Upper lobe of left lung (tissue), 4 donors: ENCODE data around the gene GTPBP4.

Source experiments
- POLR2A ChIP-seq, 4 donors: fragments of 450-650 bp; IDR thresholded peaks; one replicate each; pipeline ENCODE4 v1.5.1; 2016 to 2017; ENCODE audit warnings: antibody characterized with exemption in 4 of 4, mild to moderate bottlenecking in 2 of 4
- POLR2AphosphoS5 ChIP-seq, 2 donors: sonication (generic); formaldehyde crosslinking; IDR thresholded peaks; one replicate each; pipeline ENCODE4 v1.5.1; 2017; ENCODE audit warnings: antibody characterized with exemption in 2 of 2
- TF ChIP-seq, protein P1 (sequence below), 6 experiments: fragments of 450-650 bp in 4 of 6; fragments of 200-600 bp in 2 of 6; sonication (generic) in 2 of 6; IDR thresholded peaks; one replicate each; pipeline ENCODE4 v1.5.1; 2016 to 2019; ENCODE audit warnings: antibody characterized with exemption in 6 of 6

DNA sequence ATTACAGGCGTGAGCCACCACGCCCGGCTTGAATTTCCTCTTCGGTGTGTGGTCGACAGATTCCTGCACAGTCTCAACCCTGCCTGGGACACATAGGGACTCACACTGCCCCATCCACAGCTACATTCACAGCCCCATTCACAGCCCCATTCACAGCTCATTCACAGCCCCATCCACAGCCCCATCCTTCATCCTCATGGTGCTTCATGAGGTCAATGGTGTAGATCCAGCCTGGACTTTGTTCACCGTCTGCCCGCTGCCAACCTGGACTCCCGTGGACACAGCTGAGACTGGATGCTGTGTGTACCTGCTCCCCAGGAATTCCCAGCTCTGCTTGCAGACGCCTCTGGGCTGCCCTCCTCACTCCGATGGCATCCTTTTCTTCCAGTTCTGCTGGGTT is 32.2 kb downstream of the GTPBP4 start:
- TF ChIP-seq, protein P1, sequence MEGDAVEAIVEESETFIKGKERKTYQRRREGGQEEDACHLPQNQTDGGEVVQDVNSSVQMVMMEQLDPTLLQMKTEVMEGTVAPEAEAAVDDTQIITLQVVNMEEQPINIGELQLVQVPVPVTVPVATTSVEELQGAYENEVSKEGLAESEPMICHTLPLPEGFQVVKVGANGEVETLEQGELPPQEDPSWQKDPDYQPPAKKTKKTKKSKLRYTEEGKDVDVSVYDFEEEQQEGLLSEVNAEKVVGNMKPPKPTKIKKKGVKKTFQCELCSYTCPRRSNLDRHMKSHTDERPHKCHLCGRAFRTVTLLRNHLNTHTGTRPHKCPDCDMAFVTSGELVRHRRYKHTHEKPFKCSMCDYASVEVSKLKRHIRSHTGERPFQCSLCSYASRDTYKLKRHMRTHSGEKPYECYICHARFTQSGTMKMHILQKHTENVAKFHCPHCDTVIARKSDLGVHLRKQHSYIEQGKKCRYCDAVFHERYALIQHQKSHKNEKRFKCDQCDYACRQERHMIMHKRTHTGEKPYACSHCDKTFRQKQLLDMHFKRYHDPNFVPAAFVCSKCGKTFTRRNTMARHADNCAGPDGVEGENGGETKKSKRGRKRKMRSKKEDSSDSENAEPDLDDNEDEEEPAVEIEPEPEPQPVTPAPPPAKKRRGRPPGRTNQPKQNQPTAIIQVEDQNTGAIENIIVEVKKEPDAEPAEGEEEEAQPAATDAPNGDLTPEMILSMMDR (IDR thresholded peaks at IDR 0.05): no peak
- TF ChIP-seq POLR2A (IDR thresholded peaks at IDR 0.05) (no peak), POLR2AphosphoS5 (IDR thresholded peaks at IDR 0.05) (no peak)
